ENCODE results near the gene ZEB2. TPM values are rescaled to one million over a fixed set of nuclear protein-coding genes. Genes with fewer than 3 reads are reported as not detected.

The ZEB2 gene
- polyA plus RNA-seq, 2 of the 4 experiments (the other 2 are of a cell fraction), result 4.2 to 7.0 TPM

GRCh38 chr2:144548532-144549191, 28.7 kb upstream of the ZEB2 start:
- ChIA-PET POLR2A (no interaction called here), CTCF (no interaction called here)
- no peak overlapping the region for H3K4me2 ChIP-seq
- H3K4me3 ChIP-seq, result no peak overlapping the region
- peaks cover 13% of the 10 kb centered on the region for H3K4me1 ChIP-seq
- ATAC-seq, result no peak
- TF ChIP-seq EHF (CRISPR knock-in tag; IDR thresholded peaks at IDR 0.05) (no peak), GATA3 (IDR thresholded peaks at IDR 0.05; ENCODE audit: borderline replicate concordance) (no peak), NR3C1 (IDR thresholded peaks at IDR 0.05) (no peak), CHD2 (IDR thresholded peaks at IDR 0.05; ENCODE audit: low read length, partially characterized antibody) (no peak), HOXB5 (CRISPR knock-in tag; IDR thresholded peaks at IDR 0.05) (no peak), REST (IDR thresholded peaks at IDR 0.05) (no peak), HOXB13 (CRISPR knock-in tag; IDR thresholded peaks at IDR 0.05; ENCODE audit: low read depth) (no peak), HOXA7 (CRISPR knock-in tag; IDR thresholded peaks at IDR 0.05) (no peak), PBX3 (IDR thresholded peaks at IDR 0.05) (no peak), BHLHE40 (IDR thresholded peaks at IDR 0.05; ENCODE audit: low read depth, low read length) (no peak), CTCF (IDR thresholded peaks at IDR 0.05) (no peak), SREBF2 (IDR thresholded peaks at IDR 0.05) (no peak), MYC (IDR thresholded peaks at IDR 0.05; ENCODE audit: borderline replicate concordance, low read length) (no peak)
- DNase-seq (ENCODE audit: low read depth in 1 of 2, low spot score in 1 of 2), result no peak
- FAIRE-seq, result no peak
- no peaks in the 10 kb centered on the region for H3K9me3 ChIP-seq
- H3K27ac ChIP-seq, result no peak overlapping the region

GRCh38 chr2:144548088-144548487, 28.2 kb upstream of the ZEB2 start:
- ChIA-PET CTCF (no interaction called here), POLR2A (no interaction called here)
- no peak for FAIRE-seq
- H3K27ac ChIP-seq, result no peak overlapping the region
- DNase-seq (ENCODE audit: low read depth in 1 of 2, low spot score in 1 of 2), result no peak
- no peak for ATAC-seq
- H3K4me1 ChIP-seq, result peaks cover 7% of the 10 kb centered on the region; the same call in 2 of the 3 replicates
- H3K4me2 ChIP-seq, result no peak overlapping the region
- no peak overlapping the region for H3K4me3 ChIP-seq
- WGBS (ENCODE audit: missing lambda C conversion rate), result 10% methylated on average over 1 of the region's 1 CpG
- H3K9me3 ChIP-seq, result no peaks in the 10 kb centered on the region
- TF ChIP-seq EHF (CRISPR knock-in tag; IDR thresholded peaks at IDR 0.05) (no peak), EP300 (IDR thresholded peaks at IDR 0.05) (no peak), PHF8 (IDR thresholded peaks at IDR 0.05; ENCODE audit: borderline replicate concordance, low read depth) (no peak), TFCP2L1 (CRISPR knock-in tag; IDR thresholded peaks at IDR 0.05) (no peak), CBX8 (IDR thresholded peaks at IDR 0.05) (no peak), CTCF (IDR thresholded peaks at IDR 0.05) (no peak), MAZ (IDR thresholded peaks at IDR 0.05; ENCODE audit: borderline replicate concordance, low read depth, low read length) (no peak), RFX5 (IDR thresholded peaks at IDR 0.05) (no peak), RAD21 (conservative IDR thresholded peaks at IDR 0.05 in 1 of 2, IDR thresholded peaks at IDR 0.05 in 1 of 2) (no peak), BCL3 (IDR thresholded peaks at IDR 0.05) (no peak), RCOR1 (IDR thresholded peaks at IDR 0.05; ENCODE audit: low read depth, low read length) (no peak), REST (IDR thresholded peaks at IDR 0.05) (no peak), GATA3 (IDR thresholded peaks at IDR 0.05; ENCODE audit: borderline replicate concordance) (no peak), NPAS2 (CRISPR knock-in tag; IDR thresholded peaks at IDR 0.05; ENCODE audit: borderline replicate concordance) (no peak)
